GM19452 (cell line): ENCODE results near the gene ASPHD2.
A peak's percentile ranks its signal among the peaks of the same experiment; 100 is the strongest.
"Not testable (repeated sequence)": the region's sequence is repeated elsewhere in the genome, so short reads cannot be mapped to it uniquely, and the experiment has no call there.

Source experiments
- ATAC-seq: cut with Tn5 transposase; IDR thresholded peaks from one replicate; pipeline ENCODE4 v1.9.1; 2021; ENCODE audit not compliant: unreplicated experiment

Gene ASPHD2

DNA sequence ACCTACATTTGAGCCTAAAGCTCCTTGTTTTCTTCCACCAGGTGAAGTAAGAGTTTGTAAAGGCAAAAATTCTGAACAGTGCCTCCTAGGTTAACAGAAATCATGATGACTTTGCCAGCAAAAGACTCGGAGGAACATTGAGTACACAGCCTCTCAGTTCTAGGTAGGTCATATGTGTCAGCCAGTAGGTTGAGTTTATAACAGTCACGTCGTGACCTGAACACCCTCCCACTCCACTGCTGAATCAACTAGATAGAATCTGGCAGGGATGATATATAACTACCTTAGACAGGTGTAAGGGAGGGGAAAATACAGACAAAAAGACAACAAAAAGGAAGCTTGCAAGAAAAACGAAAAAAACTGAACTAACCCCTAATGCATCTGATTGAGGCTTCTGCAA, 12.8 kb upstream of the ASPHD2 start:
- ATAC-seq: no peak

DNA sequence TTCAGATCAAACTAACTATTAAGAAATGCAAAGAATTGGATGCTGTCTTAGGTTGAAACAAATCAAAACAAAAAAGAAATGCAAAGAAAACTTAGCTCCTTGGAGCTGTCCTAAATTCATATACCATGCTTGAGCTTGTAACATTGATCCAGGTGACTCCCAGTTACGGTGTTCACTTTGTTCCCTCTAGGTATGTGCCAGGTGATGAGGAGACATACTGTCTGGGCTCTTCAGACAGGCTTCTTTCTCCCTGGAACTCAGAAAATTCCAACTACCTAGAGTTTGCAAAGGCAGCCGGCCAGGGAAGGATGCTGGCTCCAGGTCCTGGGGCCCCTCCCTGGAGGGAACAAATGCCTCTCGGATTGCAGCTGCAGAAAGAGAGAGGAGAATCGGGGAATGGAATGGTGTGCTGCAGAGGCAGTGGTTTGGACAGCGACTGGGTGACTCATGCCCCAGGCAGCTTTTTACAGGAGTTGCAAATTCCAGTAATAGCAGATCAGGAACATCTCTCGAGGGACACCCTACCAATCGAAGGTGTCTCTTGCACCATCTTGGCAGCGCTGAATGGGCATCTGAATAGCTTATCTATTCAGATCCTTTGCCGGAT, 12.3 kb upstream of the ASPHD2 start:
- no peak for ATAC-seq

GRCh38 chr22:26417406-26417805, 11.7 kb upstream of the ASPHD2 start:
- ATAC-seq: no peak

DNA sequence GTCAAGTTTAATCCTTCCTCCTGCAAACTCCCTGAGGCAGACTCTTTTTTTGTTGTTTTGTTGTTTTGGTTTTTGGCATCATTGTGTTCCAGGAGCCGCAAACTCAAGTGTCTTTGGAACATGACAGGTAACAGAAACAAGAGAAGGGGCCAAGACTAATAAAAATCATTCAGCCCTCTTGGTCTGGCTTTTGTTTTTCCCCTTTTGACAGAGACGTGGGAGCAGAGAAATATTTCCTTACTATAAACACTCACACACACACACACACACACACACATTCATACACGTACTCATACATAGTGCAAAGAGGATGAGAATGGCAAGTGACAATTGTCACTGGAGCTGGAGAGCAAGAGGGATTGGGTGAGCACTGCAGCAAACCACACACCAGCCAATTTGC, 10.4 kb upstream of the ASPHD2 start:
- ATAC-seq: no peak

GRCh38 chr22:26426924-26427323, 2.1 kb upstream of the ASPHD2 start:
- no peak for ATAC-seq

DNA sequence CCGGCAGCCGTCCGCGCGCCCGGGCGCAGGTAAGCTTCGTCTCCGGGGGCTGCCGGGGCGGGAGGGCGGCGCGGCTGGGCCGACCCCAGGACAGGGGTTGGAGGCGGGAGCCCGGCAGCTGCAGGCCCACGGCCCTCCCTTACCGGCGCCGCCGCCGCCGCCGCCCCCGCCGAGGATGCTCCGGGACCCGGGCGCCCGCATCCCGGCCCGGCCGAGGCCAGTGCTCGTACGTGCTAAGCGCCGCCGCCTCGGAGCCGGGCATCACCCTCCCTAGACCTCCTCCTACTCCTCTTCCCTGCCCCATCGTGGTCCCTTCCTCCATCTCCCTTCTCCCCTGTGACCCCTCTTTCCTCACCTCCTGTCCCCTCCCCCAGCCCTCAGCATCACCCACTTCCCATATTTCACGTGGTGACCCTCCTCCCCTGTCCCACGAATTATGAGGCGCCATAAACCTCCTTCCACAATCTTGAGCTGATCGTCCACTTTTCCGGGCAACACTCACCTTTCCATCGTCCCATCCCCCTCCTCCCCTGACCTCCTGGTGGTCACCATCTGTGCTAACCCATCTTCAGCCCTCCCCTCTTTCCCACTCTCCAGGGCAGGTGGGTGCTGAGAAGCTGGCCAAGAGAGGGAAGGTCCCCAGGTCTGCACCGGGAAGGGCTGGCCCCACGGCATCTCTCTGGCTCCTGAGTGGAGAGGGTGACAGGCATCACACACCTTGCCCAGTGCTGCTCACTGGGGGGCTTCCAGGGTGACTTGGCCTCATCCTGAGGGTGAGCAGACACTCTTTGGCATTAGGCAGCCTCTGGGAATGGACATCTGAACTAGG, 612 bp downstream of the ASPHD2 start:
- peak; percentile 15 for ATAC-seq

DNA sequence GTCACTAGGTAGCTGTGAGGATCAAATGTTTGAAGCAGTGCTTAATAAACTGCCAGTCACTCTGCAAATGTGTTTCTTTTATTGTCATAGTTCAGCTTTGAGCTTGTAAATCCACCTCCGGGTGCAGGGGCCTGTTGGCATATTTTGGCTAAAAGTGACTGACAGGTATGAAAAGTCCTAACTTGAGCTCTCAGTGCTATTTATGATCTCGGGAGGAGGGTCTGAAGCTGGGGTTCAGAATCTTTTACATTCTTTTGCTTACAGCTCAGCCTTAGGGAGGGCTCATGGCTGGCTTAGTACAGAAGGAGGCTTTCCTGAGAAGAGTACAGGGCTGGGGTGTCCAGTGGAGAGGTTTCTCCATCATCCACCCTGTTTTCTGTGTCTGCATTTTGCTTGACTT, 1.5 kb downstream of the ASPHD2 start:
- ATAC-seq: no peak

- ATAC-seq: no peak
Observed at GRCh38 chr22:26431261-26431995, 2.4 kb downstream of the ASPHD2 start.

GRCh38 chr22:26432619-26433311, 3.7 kb downstream of the ASPHD2 start:
- no peak for ATAC-seq

GRCh38 chr22:26433805-26434204, 4.7 kb downstream of the ASPHD2 start:
- no peak for ATAC-seq

DNA sequence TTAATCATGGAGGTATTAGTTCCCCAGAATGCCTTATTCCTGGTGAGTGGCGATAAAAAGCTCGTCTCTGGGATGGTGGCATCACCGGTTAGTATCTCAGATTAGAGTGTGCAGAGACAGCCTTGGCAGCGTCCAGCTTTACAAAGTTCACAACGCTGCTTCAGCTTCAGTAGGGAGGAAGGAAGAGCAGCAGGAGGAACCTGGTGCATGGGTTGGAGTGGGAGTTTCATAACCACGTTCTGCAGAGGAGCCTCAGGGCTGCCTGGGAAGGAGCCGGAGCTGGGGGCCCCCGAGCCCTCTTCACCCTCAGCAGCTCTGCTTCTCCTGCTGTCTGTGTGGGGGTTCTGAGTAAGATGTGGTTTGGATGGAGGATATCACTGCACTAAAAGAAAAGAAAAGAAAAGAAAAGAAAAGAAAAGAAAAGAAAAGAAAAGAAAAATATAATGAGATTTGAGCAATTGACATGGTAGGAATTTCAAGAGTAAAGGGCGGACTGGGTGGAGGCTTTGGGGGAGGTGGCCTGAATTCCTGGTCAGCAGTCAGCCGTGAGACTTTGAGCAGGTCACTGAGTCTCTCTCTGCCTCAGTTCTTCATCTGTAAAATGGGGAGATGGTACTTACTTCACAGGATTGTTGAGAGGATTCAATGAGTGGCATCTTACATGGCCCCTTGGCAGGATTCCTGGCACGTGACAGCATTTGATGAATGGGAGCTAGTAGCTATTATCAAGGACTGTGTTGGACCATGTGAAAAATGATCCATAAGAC, 6.5 kb downstream of the ASPHD2 start:
- ATAC-seq: no peak

- no peak for ATAC-seq
Observed at GRCh38 chr22:26436903-26437515, 7.9 kb downstream of the ASPHD2 start.

- no peak for ATAC-seq
Observed at GRCh38 chr22:26437694-26438392, 8.8 kb downstream of the ASPHD2 start.

DNA sequence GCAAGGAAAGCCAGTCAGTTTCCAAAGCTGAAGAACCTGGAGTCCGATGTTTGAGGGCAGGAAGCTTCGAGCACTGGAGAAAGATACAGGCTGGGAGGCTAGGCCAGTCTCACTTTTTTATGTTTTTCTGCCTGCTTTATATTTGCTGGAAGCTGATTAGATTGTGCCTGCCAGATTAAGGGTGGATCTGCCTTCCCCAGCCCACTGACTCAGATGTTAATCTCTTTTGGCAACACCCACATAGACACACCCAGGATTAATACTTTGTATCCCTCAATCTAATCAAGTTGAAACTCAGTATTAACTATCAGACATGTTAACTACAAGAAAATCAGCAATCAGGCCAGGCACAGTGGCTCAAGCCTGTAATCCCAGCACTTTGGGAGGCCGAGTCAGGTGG, 9.7 kb downstream of the ASPHD2 start:
- ATAC-seq: not testable (repeated sequence)

- ATAC-seq: no peak
Observed at GRCh38 chr22:26439559-26439958, 10.5 kb downstream of the ASPHD2 start.

DNA sequence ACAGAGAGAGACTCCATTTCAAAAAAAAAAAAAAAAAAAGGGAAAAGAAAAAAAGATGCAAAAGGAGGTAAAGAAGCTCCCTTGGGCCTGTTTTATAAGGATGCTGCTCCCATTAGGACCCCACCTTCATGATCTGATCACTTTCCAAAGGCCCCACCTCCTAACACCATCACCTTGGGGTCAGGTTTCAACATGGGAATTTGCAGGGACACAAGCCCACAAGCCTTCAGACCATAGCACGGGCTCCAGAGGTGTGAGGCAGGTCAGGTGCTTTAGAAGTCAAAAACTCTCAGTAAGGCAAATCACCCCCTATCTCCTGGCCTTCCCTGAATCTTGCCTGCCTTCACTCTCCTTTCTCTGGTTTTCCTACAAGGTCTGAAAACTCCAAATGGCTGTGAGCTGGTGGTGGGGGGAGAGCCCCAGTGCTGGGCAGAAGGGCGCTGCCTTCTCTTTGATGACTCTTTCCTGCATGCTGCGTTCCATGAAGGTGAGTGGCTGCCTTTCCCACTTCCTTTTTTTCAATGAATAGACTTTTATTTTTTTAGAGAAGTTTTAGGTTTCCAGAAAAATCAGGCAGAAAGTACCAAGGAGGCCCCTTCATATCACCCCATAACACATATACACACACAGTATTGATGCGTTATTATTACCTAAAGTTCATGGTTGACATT, 13.2 kb downstream of the ASPHD2 start:
- ATAC-seq: no peak

- ATAC-seq: no peak
Observed at GRCh38 chr22:26443901-26444690, 15.0 kb downstream of the ASPHD2 start.

DNA sequence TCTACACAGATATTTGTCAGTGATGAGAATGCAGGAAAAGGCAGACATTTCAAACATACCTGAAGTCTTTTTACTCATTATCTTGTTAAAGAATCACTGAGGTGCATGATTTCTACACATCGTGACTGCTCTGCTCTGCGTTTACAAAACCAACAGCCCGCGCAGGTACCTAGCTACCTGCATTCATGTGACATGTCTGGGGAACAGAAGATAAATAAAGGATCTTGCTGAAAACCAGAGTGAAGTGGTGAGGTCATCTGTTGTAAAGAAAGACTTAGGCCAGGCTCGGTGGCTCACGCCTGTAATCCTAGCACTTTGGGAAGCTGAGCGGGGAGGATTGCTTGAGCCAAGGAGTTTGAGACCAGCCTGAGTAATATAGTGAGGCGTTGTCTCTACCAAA, 15.7 kb downstream of the ASPHD2 start:
- no peak for ATAC-seq
